Calu3 (cell line): ENCODE data around the gene CELSR1. TPM values are rescaled to one million over a fixed set of nuclear protein-coding genes. Genes with fewer than 3 reads are reported as not detected.
A peak's percentile ranks its signal among the peaks of the same experiment; 100 is the strongest.

ENCODE experiments used
- BruUV-seq: library from RNA; stranded (reverse); fragments of 400-500 nt; replicated peaks from 2 replicates; lab custom pipeline; 2021; lab: Mats Ljungman, UMichigan
- CTCF ChIA-PET: fragments of 300-600 bp; sonication (Branson Sonifier 250); formaldehyde crosslinking; loops from one replicate; lab custom pipeline; 2022; ENCODE audit warnings: antibody characterized with exemption; lab: Charles Lee
- DNase-seq: peaks from one replicate; pipeline ENCODE4 v3.0.0; 2022
- H3K27ac Mint-ChIP-seq: one replicate; pipeline ENCODE4 v1.8.0; 2022; ENCODE audit warnings: mixed read lengths; ENCODE audit not compliant: unreplicated experiment
- H3K27me3 Mint-ChIP-seq: one replicate; pipeline ENCODE4 v1.8.0; 2022; ENCODE audit warnings: mixed read lengths; ENCODE audit not compliant: unreplicated experiment
- H3K36me3 Mint-ChIP-seq: one replicate; pipeline ENCODE4 v1.8.0; 2022; ENCODE audit warnings: mild to moderate bottlenecking, moderate library complexity, mixed read lengths; ENCODE audit not compliant: insufficient read depth, unreplicated experiment
- H3K4me1 Mint-ChIP-seq: one replicate; pipeline ENCODE4 v1.8.0; 2022; ENCODE audit warnings: mild to moderate bottlenecking, low read depth, mixed read lengths; ENCODE audit not compliant: unreplicated experiment
- H3K4me3 Mint-ChIP-seq: one replicate; pipeline ENCODE4 v1.8.0; 2022; ENCODE audit warnings: mild to moderate bottlenecking, low read depth, moderate library complexity, mixed read lengths; ENCODE audit not compliant: unreplicated experiment
- H3K9me3 Mint-ChIP-seq: one replicate; pipeline ENCODE4 v1.8.0; 2022; ENCODE audit warnings: low read depth, mixed read lengths; ENCODE audit not compliant: unreplicated experiment
- intact Hi-C: fragments of 100-400 bp; cut with micrococcal nuclease; formaldehyde crosslinking; loops from one replicate; pipeline ENCODE4 v1.10.0; 2022; ENCODE audit not compliant: unreplicated experiment
- total RNA-seq: library from RNA; stranded (reverse); gene quantifications from 2 replicates; pipeline ENCODE4 v1.2.3, GENCODE V29; 2022
- TF ChIP-seq, protein P1 (sequence below): fragments of 200-600 bp; IDR thresholded peaks from one replicate; pipeline ENCODE4 v1.8.0; 2022; ENCODE audit warnings: antibody characterized with exemption; ENCODE audit not compliant: unreplicated experiment

The CELSR1 gene
- total RNA-seq, 1 experiment from 2014 or later, result 45.5 TPM

DNA sequence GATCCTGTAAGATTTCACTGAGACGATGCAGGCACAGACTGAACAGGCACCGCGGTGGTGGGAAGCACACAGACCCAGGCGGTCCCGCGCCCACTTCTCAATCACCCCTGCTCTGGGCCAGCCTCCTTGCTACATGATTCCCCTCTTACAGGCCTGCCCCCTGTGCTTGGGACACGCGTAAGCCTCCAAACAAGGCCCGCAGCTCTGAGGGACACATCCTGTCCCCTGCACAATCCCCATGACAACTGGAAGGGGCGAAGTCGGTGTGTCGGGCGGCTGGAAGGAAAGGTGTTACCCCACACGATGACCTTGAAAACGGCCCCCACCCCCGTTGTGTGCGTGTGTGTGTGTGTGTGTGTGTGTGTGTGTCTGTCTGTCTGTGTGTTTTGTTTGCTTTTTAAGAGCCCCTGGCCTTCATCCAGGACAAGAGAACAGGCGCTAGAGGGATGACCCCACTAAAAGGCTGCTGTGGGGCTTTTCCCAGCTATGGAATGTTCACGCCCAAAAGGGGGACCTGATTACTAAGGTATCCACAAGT, 13.1 kb downstream of the CELSR1 start:
- no peak for DNase-seq
- Mint-ChIP-seq H3K27ac (peak overlapping the region; percentile 21), H3K36me3 (peaks cover 15% of the 10 kb centered on the region), H3K9me3 (no peaks in the 10 kb centered on the region), H3K4me1 (peaks cover 23% of the 10 kb centered on the region), H3K4me3 (no peak overlapping the region), H3K27me3 (no peaks in the 10 kb centered on the region)
- TF ChIP-seq, protein P1, sequence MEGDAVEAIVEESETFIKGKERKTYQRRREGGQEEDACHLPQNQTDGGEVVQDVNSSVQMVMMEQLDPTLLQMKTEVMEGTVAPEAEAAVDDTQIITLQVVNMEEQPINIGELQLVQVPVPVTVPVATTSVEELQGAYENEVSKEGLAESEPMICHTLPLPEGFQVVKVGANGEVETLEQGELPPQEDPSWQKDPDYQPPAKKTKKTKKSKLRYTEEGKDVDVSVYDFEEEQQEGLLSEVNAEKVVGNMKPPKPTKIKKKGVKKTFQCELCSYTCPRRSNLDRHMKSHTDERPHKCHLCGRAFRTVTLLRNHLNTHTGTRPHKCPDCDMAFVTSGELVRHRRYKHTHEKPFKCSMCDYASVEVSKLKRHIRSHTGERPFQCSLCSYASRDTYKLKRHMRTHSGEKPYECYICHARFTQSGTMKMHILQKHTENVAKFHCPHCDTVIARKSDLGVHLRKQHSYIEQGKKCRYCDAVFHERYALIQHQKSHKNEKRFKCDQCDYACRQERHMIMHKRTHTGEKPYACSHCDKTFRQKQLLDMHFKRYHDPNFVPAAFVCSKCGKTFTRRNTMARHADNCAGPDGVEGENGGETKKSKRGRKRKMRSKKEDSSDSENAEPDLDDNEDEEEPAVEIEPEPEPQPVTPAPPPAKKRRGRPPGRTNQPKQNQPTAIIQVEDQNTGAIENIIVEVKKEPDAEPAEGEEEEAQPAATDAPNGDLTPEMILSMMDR, result no peak
- intact Hi-C loops, result no loop called here
- CTCF ChIA-PET, result no interaction called here
- no TSS peak for BruUV-seq

DNA sequence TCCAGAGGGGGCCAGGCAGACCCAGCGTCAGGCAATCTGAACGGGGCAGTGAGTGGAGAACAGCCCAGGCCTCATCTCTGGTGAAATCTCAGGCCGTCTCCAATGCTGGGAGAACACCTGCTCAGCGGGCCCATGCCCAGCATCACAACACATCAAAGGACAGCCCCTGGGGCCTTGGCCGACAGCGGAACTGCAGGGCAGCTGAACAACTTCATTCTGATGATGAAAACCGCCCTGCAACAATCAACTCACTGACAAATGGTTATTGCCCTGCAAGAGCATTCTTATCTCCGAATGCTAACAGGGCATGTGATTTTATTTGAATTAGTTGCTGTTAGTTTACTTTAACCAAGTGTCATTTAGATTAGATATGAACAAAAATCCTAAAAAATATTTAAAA, 14.6 kb downstream of the CELSR1 start:
- CTCF ChIA-PET, result no interaction called here
- BruUV-seq, result no TSS peak

DNA sequence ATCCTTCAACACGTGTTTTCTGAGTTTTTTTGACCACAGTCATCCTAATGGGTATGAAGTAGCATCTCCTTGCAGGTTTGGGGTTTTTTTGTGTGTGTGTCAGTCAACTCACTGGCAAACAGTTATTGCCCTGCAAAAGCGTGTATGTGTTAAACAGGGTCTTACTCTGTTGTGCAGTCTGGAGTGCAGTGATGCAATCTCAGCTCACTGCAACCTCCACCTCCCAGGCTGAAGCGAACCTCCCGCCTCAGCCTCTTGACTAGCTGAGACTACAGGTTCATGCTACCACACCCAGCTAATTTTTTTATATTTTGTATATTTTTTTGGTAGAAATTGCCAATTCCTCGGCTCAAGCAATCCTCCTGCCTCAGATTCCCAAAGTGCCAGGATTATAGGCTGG, 15.4 kb downstream of the CELSR1 start:
- TF ChIP-seq, protein P1, result no peak
- Mint-ChIP-seq H3K36me3 (peaks cover 5% of the 10 kb centered on the region), H3K9me3 (no peaks in the 10 kb centered on the region), H3K4me3 (no peak overlapping the region), H3K27ac (no peak overlapping the region), H3K4me1 (peaks cover under 1% of the 10 kb centered on the region), H3K27me3 (no peaks in the 10 kb centered on the region)
- no peak for DNase-seq
- intact Hi-C loops, result no loop called here
- CTCF ChIA-PET, result no interaction called here
- no TSS peak for BruUV-seq

More for the DNA sequence above, 14.6 kb downstream of the CELSR1 start:
- Mint-ChIP-seq H3K4me3 (no peak overlapping the region), H3K9me3 (no peaks in the 10 kb centered on the region), H3K27ac (no peak overlapping the region), H3K4me1 (peaks cover 8% of the 10 kb centered on the region), H3K36me3 (peaks cover 4% of the 10 kb centered on the region), H3K27me3 (no peaks in the 10 kb centered on the region)
- TF ChIP-seq, protein P1, result no peak
- intact Hi-C loops, result no loop called here
- no peak for DNase-seq

DNA sequence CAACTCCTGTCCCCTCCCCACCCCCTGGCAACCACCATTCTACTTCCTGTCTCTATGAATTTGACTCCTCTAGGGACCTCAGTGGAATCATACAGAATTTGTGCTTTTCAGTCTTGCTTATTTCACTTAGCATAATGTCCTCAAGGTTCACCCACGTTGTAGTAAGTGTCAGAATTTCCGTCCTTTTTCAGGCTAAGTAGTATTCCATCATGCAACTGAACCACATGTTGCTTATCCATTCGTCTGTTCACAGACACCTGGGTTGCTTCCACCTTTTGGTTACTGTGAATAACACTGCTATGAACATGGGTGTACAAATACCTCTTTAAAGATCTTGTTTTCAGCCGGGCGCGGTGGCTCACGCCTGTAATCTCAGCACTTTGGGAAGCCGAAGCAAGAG, 16.5 kb downstream of the CELSR1 start:
- Mint-ChIP-seq H3K4me3 (no peak overlapping the region), H3K4me1 (no peaks in the 10 kb centered on the region), H3K36me3 (peaks cover 5% of the 10 kb centered on the region), H3K9me3 (no peaks in the 10 kb centered on the region), H3K27ac (no peak overlapping the region), H3K27me3 (no peaks in the 10 kb centered on the region)
- TF ChIP-seq, protein P1, result no peak
- no peak for DNase-seq
- intact Hi-C loops, result no loop called here
- CTCF ChIA-PET, result no interaction called here
- BruUV-seq, result no TSS peak
